ENCODE results near the gene PAX7. TPM values are rescaled to one million over a fixed set of nuclear protein-coding genes. Genes with fewer than 3 reads are reported as not detected.

Gene PAX7
- total and polyA plus RNA-seq, 12 donors = not detected

DNA sequence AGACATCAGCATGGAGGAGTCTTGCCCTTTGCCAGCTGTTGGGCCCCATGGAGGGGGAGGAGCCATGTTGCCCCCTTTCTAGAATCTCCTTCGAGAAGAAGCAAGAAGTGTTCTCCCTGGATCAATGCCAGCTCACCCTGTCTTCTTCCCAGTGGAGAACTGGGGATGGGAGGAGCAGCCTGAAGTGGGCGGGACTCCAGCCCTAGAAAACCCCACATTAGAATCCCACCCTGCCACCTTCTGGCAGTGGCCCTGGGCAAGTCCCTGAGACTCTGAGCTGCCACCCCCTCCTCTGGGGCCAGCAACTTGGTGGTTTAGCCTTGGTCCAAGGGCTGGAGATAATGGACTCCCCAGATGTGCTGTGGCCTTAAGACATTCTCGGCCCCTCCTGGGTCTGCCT lies 51.7 kb downstream of the PAX7 start:
- H3K9me3 ChIP-seq = peaks cover 0 to 3% (median 0%) of the 10 kb centered on the region in 11 donors

DNA sequence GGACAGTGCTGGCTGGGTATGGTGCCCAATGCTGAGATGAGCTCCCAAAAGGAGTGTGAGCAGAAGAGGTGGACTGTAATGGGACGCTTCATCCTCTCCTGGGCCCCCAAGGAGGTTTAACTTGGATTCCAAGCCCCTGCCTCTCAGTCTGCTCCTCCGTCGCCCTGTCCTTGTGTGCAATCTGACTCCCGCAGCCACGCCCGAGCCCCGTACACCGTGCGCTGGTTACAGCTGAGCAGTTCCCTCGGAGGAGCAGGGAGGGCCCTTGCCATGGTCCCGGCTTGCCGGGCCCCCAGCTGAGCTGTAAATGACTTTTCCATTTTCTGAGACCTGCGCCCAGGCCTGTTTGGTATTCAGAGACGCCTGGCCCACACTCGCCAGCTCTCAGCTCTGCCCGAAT lies 53.7 kb downstream of the PAX7 start:
- H3K27ac ChIP-seq = no peak overlapping the region
- WGBS, 2 donors = 24 to 26% methylated on average over 16 of the region's 16 CpGs
- intact Hi-C loops (cut with DNase I) = loop anchor here in 1 of 10 donors (5.0 kb wide), 1 partner anchor 87 kb away; no protein-coding TSS in a partner anchor
- ATAC-seq (no peak), DNase-seq (no peak)
- peaks cover 0 to 80% (median 76%) of the 10 kb centered on the region in 7 donors for H3K27me3 ChIP-seq
- TF ChIP-seq, protein P1, sequence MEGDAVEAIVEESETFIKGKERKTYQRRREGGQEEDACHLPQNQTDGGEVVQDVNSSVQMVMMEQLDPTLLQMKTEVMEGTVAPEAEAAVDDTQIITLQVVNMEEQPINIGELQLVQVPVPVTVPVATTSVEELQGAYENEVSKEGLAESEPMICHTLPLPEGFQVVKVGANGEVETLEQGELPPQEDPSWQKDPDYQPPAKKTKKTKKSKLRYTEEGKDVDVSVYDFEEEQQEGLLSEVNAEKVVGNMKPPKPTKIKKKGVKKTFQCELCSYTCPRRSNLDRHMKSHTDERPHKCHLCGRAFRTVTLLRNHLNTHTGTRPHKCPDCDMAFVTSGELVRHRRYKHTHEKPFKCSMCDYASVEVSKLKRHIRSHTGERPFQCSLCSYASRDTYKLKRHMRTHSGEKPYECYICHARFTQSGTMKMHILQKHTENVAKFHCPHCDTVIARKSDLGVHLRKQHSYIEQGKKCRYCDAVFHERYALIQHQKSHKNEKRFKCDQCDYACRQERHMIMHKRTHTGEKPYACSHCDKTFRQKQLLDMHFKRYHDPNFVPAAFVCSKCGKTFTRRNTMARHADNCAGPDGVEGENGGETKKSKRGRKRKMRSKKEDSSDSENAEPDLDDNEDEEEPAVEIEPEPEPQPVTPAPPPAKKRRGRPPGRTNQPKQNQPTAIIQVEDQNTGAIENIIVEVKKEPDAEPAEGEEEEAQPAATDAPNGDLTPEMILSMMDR (IDR thresholded peaks at IDR 0.05) = no peak
- peaks cover 0 to 3% (median 0%) of the 10 kb centered on the region in 11 donors for H3K9me3 ChIP-seq
- H3K36me3 ChIP-seq = no peaks in the 10 kb centered on the region
- H3K4me1 ChIP-seq = no peaks in the 10 kb centered on the region
- H3K4me3 ChIP-seq = no peak overlapping the region

More for the DNA sequence above, 51.7 kb downstream of the PAX7 start:
- TF ChIP-seq, protein P1 (IDR thresholded peaks at IDR 0.05) = no peak
- intact Hi-C loops (cut with DNase I) = loop anchor here in 1 of 10 donors (5.0 kb wide), 1 partner anchor 85 kb away; no protein-coding TSS in a partner anchor
- no peaks in the 10 kb centered on the region for H3K36me3 ChIP-seq
- DNase-seq (no peak), ATAC-seq (no peak)
- H3K27me3 ChIP-seq = peaks cover 0 to 82% (median 81%) of the 10 kb centered on the region in 7 donors
- no peak overlapping the region for H3K4me3 ChIP-seq
- WGBS, 2 donors = 44 to 53% methylated on average over 3 of the region's 3 CpGs
- H3K4me1 ChIP-seq = no peaks in the 10 kb centered on the region
- H3K27ac ChIP-seq = no peak overlapping the region

DNA sequence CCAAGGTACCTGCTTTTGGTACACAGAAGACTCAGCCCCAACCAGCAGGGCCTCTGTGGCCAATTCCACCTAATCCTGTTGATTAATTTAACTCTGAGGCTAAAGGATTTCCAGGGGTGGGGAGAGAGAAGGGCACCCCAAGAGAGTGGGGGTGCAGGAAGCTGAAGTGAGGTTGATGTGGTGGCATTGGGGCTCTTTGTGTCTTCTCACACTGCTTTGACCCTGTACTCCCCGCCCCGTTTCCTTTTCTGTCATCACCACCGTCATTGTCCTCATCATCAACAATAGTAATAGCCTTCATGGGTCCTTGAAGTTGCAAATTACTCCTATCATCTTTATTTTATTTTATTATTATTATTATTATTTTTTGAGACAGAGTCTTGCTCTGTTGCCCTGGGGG lies 55.9 kb downstream of the PAX7 start:
- Histone ChIP-seq H3K4me3 (no peak overlapping the region), H3K36me3 (no peaks in the 10 kb centered on the region), H3K9me3 (no peaks in the 10 kb centered on the region), H3K27ac (no peak overlapping the region), H3K4me1 (no peaks in the 10 kb centered on the region), H3K27me3 (peaks cover 0 to 83% (median 79%) of the 10 kb centered on the region in 7 donors)
- ATAC-seq (no peak), DNase-seq (no peak)
- WGBS, 2 donors = 68 to 72% methylated on average over 3 of the region's 3 CpGs
- intact Hi-C loops (cut with DNase I) = no loop called here
- TF ChIP-seq, protein P1 (IDR thresholded peaks at IDR 0.05) = no peak

DNA sequence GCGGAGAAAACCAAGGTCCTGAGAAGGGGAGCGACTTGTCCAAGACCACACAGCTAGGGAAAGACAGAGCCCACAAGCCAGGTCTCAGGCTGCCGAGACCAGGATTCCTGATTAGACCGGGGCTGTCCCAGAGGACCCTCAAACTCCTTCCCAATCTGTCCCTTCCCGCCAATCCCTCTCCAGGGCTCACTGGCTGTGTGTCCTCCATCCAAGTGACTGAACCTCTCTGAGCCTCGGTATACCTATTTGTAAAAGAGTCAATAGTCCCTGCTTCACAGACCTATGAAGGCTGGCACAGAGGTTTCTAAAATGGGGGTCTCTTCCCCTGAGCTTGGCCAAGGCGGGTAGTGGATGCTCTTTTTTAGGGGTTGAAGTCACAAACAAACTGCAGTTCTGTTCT lies 56.6 kb downstream of the PAX7 start:
- intact Hi-C loops (cut with DNase I) = no loop called here
- Histone ChIP-seq H3K9me3 (no peaks in the 10 kb centered on the region), H3K4me3 (no peak overlapping the region), H3K27me3 (peaks cover 0 to 90% (median 84%) of the 10 kb centered on the region in 7 donors), H3K36me3 (no peaks in the 10 kb centered on the region), H3K27ac (no peak overlapping the region), H3K4me1 (no peaks in the 10 kb centered on the region)
- ATAC-seq (no peak), DNase-seq (no peak)
- whole genome bisulfite sequencing, 2 donors = 77 to 79% methylated on average over 7 of the region's 7 CpGs
- TF ChIP-seq, protein P1 (IDR thresholded peaks at IDR 0.05) = no peak
